ENCODE measurements around the gene SSC4D.

GRCh38 chr7:76392531-76393115 is 16.9 kb downstream of the SSC4D start:
- TF ChIP-seq CTCF (IDR thresholded peaks at IDR 0.05; ENCODE audit: poor library complexity, severe bottlenecking) (no peak), POLR2AphosphoS5 (IDR thresholded peaks at IDR 0.05) (no peak), RAD21 (conservative IDR thresholded peaks at IDR 0.05) (no peak), EZH2 (IDR thresholded peaks at IDR 0.05; ENCODE audit: borderline replicate concordance, insufficient read depth, low read length, poor library complexity, severe bottlenecking) (no peak)
